ENCODE measurements around the gene GSK3B.

The GSK3B gene

GRCh38 chr3:119870512-119870911 lies 223.7 kb downstream of the GSK3B start:
- TF ChIP-seq CTCF (conservative IDR thresholded peaks at IDR 0.05): no peak
- no peak overlapping the region for H3K27ac ChIP-seq

GRCh38 chr3:119864476-119864875 lies 229.8 kb downstream of the GSK3B start:
- TF ChIP-seq CTCF (conservative IDR thresholded peaks at IDR 0.05): no peak

GRCh38 chr3:119862616-119863015 lies 231.6 kb downstream of the GSK3B start:
- no peak overlapping the region for H3K27ac ChIP-seq
- no peak for TF ChIP-seq CTCF (conservative IDR thresholded peaks at IDR 0.05)

More at GRCh38 chr3:119864476-119864875, 229.8 kb downstream of the GSK3B start:
- no peak overlapping the region for H3K27ac ChIP-seq

DNA sequence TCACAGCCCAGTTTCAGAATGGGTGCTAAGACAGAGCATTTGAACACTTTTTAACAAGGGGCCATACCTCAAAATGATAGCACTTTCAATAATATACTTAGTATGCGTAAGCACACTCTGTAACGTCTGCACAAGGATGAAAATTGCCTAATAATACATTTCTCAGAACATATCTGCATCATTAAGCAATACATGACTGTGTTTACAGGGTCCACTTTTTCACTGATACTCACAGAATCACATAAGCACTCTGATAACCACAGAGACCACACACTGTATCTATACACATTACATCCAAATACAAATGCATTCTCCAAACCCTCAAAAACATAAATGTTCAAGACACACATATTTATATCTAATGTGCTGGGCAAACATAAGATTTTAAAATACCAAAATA lies 232.6 kb downstream of the GSK3B start:
- TF ChIP-seq CTCF (conservative IDR thresholded peaks at IDR 0.05): no peak
- no peak overlapping the region for H3K27ac ChIP-seq

DNA sequence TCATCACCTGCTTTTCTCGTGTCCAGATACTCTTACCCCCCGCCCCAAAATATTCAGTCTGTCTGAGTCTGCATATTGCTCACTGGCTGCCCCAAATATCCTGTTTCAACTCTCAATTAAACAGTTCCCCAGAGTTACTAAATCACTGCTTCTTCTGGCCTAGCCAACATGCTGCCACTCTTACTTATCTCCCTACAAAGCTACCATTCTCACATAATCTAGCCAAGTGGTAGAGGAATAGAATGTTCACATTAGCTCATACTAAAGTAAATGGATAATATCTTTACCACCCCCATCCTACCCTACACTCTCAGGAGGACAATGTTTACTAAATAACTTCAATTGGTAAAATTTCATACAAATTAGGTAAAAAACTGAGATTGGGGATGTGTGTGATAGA lies 234.5 kb downstream of the GSK3B start:
- H3K27ac ChIP-seq: no peak overlapping the region
- TF ChIP-seq CTCF (conservative IDR thresholded peaks at IDR 0.05): no peak

DNA sequence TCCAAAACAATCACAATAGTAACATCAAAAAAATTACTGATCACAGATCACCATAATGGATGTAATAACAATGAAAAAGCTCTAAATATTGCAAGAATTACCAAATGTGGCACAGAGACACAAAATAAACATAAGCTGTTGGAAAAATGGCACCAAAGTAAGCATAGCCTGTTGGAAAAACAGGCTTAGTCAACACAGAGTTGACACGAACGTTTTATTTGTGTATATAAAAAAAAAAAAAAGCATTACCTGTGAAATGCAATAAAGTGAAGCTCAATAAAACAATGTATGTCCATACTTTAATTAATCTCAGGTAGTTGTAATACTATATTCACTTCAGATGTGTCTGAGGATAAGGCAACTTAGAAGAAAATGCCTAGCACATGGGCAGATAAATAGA lies 235.3 kb downstream of the GSK3B start:
- no peak for TF ChIP-seq CTCF (conservative IDR thresholded peaks at IDR 0.05)
- no peak overlapping the region for H3K27ac ChIP-seq

DNA sequence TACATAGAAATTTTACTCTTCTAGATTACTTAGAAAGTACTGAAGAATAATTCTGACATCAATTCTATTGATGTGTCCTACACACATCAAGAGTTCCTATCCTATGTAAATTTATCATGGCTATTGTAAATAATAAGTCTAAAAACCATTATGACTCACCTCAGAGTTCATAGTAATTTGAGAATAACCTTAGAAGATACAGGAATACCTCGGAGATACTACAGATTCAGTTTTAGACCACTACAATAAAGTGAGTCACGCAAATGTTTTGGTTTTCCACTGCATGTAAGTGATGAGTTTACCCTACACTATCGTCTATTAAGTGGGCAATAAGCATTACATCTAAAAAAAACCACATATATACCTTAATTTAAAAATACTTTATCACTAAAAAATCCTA lies 237.6 kb downstream of the GSK3B start:
- no peak for TF ChIP-seq CTCF (conservative IDR thresholded peaks at IDR 0.05)
- H3K27ac ChIP-seq: no peak overlapping the region

- no peak for TF ChIP-seq CTCF (conservative IDR thresholded peaks at IDR 0.05)
- no peak overlapping the region for H3K27ac ChIP-seq
These were observed 245.1 kb downstream of the GSK3B start for GRCh38 chr3:119849126-119849525.

Data from VCaP (cell line).